HepG2 (cell line): ENCODE results near the gene ECSIT.

Source experiments
- ERF ChIP-seq: IDR thresholded peaks from 2 replicates; pipeline ENCODE4 v1.6.1; 2018; ENCODE audit warnings: missing biosample characterization, missing genetic modification reagents
- NR2C2 ChIP-seq: sonication (generic); formaldehyde crosslinking; IDR thresholded peaks from 2 replicates; pipeline ENCODE4 v1.4.0; 2020; ENCODE audit warnings: missing genetic modification reagents, mild to moderate bottlenecking, moderate library complexity, borderline replicate concordance
- RAD21 ChIP-seq: fragments of 450-650 bp; formaldehyde crosslinking; IDR thresholded peaks from 2 replicates; pipeline ENCODE4 v1.5.0; 2020; ENCODE audit warnings: mild to moderate bottlenecking
- TF ChIP-seq, protein P1 (sequence below): sonication (generic); formaldehyde crosslinking; IDR thresholded peaks from 2 replicates; pipeline ENCODE4 v1.8.1; 2023; ENCODE audit warnings: mild to moderate bottlenecking, missing genetic modification reagents, borderline replicate concordance
- TF ChIP-seq, protein P2 (sequence below): IDR thresholded peaks from 2 replicates; pipeline ENCODE4 v1.6.1; 2016; ENCODE audit warnings: mild to moderate bottlenecking, missing biosample characterization, missing genetic modification reagents

GRCh38 chr19:11461453-11461852 is 67.5 kb downstream of the ECSIT start:
- no peak for TF ChIP-seq NR2C2 (CRISPR knock-in tag)
- TF ChIP-seq, protein P1, sequence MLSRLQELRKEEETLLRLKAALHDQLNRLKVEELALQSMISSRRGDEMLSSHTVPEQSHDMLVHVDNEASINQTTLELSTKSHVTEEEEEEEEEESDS (CRISPR knock-in tag): no peak
- no peak for TF ChIP-seq RAD21 (CRISPR knock-in tag)
- TF ChIP-seq, protein P2, sequence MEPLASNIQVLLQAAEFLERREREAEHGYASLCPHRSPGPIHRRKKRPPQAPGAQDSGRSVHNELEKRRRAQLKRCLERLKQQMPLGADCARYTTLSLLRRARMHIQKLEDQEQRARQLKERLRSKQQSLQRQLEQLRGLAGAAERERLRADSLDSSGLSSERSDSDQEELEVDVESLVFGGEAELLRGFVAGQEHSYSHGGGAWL (CRISPR knock-in tag): no peak
- no peak for TF ChIP-seq ERF (CRISPR knock-in tag)
